Measurements from ENCODE around the gene CRYBA2.

Gene CRYBA2

GRCh38 chr2:218998414-218999002 is 5.3 kb upstream of the CRYBA2 start:
- Histone ChIP-seq H4K20me1 (ENCODE audit: low read depth, low read length) (no peaks in the 10 kb centered on the region), H3K9ac (ENCODE audit: low read length) (no peak overlapping the region), H3K27ac (ENCODE audit: low read depth, low read length) (no peak overlapping the region), H3K27me3 (ENCODE audit: low read length) (no peaks in the 10 kb centered on the region), H3F3A (ENCODE audit: insufficient read depth) (no peaks in the 10 kb centered on the region), H3K9me3 (ENCODE audit: insufficient read depth, low read length) (no peaks in the 10 kb centered on the region), H3K4me2 (ENCODE audit: low read depth, low read length, poor library complexity, severe bottlenecking) (no peak overlapping the region), H3K36me3 (ENCODE audit: low read length) (no peaks in the 10 kb centered on the region), H3K4me3 (ENCODE audit: insufficient read depth, low read length, poor library complexity, severe bottlenecking) (no peak overlapping the region), H3K79me2 (ENCODE audit: insufficient read depth, low read length) (no peaks in the 10 kb centered on the region), H3K9me2 (replicated peaks; ENCODE audit: insufficient read depth, low read length) (no peaks in the 10 kb centered on the region), H2AFZ (ENCODE audit: low read depth, low read length, severe bottlenecking) (no peak overlapping the region)
- TF ChIP-seq CTCF (IDR thresholded peaks at IDR 0.05; ENCODE audit: insufficient read depth, low read length, poor library complexity, severe bottlenecking) (no peak), EZH2phosphoT487 (conservative IDR thresholded peaks at IDR 0.05; ENCODE audit: low read length) (no peak)

DNA sequence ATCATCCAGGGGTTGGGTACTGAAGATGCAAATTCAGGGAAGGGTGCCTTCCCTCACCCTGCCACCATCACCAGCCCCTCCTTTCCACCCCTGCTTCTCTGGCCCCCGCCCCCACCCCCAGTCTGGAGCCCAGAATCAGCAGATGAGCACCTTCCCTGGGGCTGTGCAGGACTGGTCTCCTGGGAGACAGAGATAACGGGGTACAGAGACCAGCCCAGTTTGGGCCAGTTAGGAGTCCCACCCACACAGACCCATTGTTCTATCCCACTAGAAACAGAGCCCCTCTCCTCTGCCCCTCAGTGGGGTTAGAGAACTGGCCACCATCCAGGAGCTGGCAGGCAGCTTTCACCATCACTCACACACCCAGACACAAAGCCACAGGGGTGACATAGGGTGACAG is 4.5 kb upstream of the CRYBA2 start:
- TF ChIP-seq EZH2phosphoT487 (conservative IDR thresholded peaks at IDR 0.05; ENCODE audit: low read length) = no peak
- TF ChIP-seq CTCF (IDR thresholded peaks at IDR 0.05; ENCODE audit: insufficient read depth, low read length, poor library complexity, severe bottlenecking) = no peak
- no peaks in the 10 kb centered on the region for H3K9me2 ChIP-seq (replicated peaks; ENCODE audit: insufficient read depth, low read length)
- H3K27ac ChIP-seq (ENCODE audit: low read depth, low read length) = no peak overlapping the region
- H3K36me3 ChIP-seq (ENCODE audit: low read length) = no peaks in the 10 kb centered on the region
- H4K20me1 ChIP-seq (ENCODE audit: low read depth, low read length) = no peaks in the 10 kb centered on the region
- no peak overlapping the region for H3K4me2 ChIP-seq (ENCODE audit: low read depth, low read length, poor library complexity, severe bottlenecking)
- H3K27me3 ChIP-seq (ENCODE audit: low read length) = no peaks in the 10 kb centered on the region
- H3K9ac ChIP-seq (ENCODE audit: low read length) = no peak overlapping the region
- H3K4me3 ChIP-seq (ENCODE audit: insufficient read depth, low read length, poor library complexity, severe bottlenecking) = no peak overlapping the region
- no peaks in the 10 kb centered on the region for H3K79me2 ChIP-seq (ENCODE audit: insufficient read depth, low read length)
- no peak overlapping the region for H2AFZ ChIP-seq (ENCODE audit: low read depth, low read length, severe bottlenecking)
- no peaks in the 10 kb centered on the region for H3K9me3 ChIP-seq (ENCODE audit: insufficient read depth, low read length)
- H3F3A ChIP-seq (ENCODE audit: insufficient read depth) = no peaks in the 10 kb centered on the region

DNA sequence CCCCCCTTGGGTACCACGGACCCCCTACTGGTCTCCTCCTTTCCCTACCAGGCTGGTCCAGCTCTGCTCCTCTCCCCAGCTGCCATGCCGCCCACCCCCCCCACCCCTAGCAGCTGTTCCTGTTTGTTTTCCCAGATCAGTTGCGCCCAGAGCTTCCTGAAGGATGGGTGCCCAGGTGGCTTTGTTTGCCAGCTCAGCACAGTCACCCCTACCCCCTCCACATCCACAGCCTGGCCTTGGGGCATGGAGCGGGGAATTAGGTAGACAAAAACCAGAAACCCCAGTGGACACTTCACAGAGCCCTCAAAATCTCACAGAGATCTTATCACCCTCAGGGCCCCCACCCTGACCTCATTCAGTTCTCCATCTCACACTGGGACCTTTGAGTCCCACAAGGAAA is 3.7 kb upstream of the CRYBA2 start:
- Histone ChIP-seq H3K4me2 (ENCODE audit: low read depth, low read length, poor library complexity, severe bottlenecking) (no peak overlapping the region), H3F3A (ENCODE audit: insufficient read depth) (no peaks in the 10 kb centered on the region), H3K36me3 (ENCODE audit: low read length) (no peaks in the 10 kb centered on the region), H3K9me2 (replicated peaks; ENCODE audit: insufficient read depth, low read length) (no peaks in the 10 kb centered on the region), H3K4me3 (ENCODE audit: insufficient read depth, low read length, poor library complexity, severe bottlenecking) (no peak overlapping the region), H3K9me3 (ENCODE audit: insufficient read depth, low read length) (no peaks in the 10 kb centered on the region), H3K27me3 (ENCODE audit: low read length) (no peaks in the 10 kb centered on the region), H2AFZ (ENCODE audit: low read depth, low read length, severe bottlenecking) (no peak overlapping the region), H3K79me2 (ENCODE audit: insufficient read depth, low read length) (no peaks in the 10 kb centered on the region), H3K27ac (ENCODE audit: low read depth, low read length) (no peak overlapping the region), H4K20me1 (ENCODE audit: low read depth, low read length) (no peaks in the 10 kb centered on the region), H3K9ac (ENCODE audit: low read length) (no peak overlapping the region)
- TF ChIP-seq CTCF (IDR thresholded peaks at IDR 0.05; ENCODE audit: insufficient read depth, low read length, poor library complexity, severe bottlenecking) = no peak
- TF ChIP-seq EZH2phosphoT487 (conservative IDR thresholded peaks at IDR 0.05; ENCODE audit: low read length) = no peak
